ENCODE results near the gene SEPTIN3.

The SEPTIN3 gene

DNA sequence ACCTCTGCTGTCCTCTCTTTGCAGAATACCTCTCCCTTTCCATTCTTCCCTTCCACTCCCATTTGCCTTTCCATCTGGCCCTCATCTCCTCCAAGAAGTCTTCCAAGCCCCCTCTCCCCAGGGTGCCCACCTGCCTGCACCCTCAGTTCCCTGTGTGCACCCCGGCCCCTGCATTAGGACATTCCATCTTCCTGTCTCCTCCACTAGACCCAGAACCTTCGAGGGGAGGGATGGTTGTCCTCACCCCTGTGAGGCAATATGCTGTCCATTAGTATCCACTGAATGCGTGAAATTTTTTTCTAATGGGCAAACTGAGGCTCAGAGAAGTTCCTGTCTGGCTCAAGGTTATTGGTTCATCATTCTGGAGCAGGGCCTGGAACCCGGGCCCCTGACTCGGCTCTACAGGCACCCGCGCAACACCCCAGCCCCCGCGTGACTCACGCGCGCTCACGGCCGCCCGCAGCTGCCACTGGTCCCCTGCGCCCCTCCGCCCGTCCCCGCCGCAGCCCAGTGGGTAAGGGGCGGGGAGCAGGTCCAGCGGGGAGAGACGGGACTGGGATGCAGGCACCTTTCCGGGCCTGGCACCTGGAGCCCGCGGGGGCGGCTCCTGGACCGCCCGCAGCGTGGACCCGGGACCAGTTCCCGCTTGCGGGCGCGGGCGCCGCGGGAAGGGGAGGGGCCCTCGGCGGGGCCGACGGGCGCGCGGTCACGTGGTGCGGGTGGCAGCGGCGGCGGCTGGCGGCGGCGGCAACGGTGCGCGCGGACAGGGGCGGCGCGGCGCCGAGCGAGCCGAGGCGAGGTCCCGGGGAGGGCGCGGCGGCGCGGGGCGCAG lies 7.0 kb downstream of the SEPTIN3 start:
- TF ChIP-seq, protein P1, sequence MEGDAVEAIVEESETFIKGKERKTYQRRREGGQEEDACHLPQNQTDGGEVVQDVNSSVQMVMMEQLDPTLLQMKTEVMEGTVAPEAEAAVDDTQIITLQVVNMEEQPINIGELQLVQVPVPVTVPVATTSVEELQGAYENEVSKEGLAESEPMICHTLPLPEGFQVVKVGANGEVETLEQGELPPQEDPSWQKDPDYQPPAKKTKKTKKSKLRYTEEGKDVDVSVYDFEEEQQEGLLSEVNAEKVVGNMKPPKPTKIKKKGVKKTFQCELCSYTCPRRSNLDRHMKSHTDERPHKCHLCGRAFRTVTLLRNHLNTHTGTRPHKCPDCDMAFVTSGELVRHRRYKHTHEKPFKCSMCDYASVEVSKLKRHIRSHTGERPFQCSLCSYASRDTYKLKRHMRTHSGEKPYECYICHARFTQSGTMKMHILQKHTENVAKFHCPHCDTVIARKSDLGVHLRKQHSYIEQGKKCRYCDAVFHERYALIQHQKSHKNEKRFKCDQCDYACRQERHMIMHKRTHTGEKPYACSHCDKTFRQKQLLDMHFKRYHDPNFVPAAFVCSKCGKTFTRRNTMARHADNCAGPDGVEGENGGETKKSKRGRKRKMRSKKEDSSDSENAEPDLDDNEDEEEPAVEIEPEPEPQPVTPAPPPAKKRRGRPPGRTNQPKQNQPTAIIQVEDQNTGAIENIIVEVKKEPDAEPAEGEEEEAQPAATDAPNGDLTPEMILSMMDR (IDR thresholded peaks at IDR 0.05; ENCODE audit: extremely low read depth, insufficient read depth, missing control alignments), result no peak
- in situ Hi-C loops (cut with MboI; ENCODE audit: low pct_unique_long_range_greater_than_20kb, low sequenced_read_pairs, unreplicated experiment), result no loop called here
- DNase-seq (ENCODE audit: low spot score), result peak; percentile 72

DNA sequence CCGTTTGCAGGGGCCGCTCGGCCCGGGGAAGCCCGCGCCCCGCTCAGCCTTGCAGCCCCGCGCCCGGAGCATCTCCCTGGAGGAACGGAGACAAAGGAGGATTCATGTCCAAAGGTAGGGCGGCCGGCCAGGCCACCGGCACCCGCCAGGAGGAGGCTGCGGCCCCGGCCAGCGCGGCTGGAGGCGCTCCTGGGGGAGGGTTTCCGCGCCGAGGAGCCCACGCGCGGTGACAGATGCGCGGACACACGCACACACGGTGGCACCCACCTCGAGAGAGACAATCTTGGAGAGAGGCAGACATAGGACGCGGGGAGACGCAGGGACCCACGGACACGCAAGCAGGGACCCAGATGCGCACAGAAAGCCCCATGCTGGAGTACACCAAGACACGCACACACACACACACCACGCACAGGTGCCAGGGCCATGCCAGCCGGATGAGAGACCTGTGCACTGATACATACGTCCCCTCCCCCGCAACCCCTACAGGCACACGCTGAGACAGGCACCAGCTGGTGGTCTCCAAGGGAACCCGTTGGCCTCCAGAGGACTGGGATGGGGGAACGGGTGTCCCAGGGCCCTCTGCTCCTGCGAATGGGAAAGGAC lies 7.8 kb downstream of the SEPTIN3 start:
- in situ Hi-C loops (cut with MboI; ENCODE audit: low pct_unique_long_range_greater_than_20kb, low sequenced_read_pairs, unreplicated experiment), result no loop called here
- TF ChIP-seq, protein P1 (IDR thresholded peaks at IDR 0.05; ENCODE audit: extremely low read depth, insufficient read depth, missing control alignments), result no peak
- DNase-seq (ENCODE audit: low spot score), result no peak

DNA sequence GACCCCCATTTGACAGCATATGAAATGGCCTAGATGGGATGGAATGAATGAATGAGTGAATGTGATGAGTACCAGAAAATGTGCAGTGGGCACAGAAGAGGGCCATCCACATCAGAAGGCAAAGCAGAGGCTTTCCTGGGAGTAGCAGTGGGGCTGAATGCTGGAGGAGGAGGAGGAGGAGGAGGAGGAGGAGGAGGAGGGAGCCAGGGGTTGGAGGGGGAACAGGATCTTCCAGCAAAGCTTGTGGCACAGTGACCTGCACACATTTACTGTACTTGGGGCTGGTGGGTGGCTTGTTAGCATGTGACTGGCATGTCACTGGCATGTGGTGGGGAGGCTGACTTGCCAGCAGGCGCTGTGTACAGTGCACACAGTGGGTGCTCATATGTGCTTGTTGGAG lies 9.5 kb downstream of the SEPTIN3 start:
- no peak for DNase-seq (ENCODE audit: low spot score)
- TF ChIP-seq, protein P1 (IDR thresholded peaks at IDR 0.05; ENCODE audit: extremely low read depth, insufficient read depth, missing control alignments), result no peak
- in situ Hi-C loops (cut with MboI; ENCODE audit: low pct_unique_long_range_greater_than_20kb, low sequenced_read_pairs, unreplicated experiment), result no loop called here

DNA sequence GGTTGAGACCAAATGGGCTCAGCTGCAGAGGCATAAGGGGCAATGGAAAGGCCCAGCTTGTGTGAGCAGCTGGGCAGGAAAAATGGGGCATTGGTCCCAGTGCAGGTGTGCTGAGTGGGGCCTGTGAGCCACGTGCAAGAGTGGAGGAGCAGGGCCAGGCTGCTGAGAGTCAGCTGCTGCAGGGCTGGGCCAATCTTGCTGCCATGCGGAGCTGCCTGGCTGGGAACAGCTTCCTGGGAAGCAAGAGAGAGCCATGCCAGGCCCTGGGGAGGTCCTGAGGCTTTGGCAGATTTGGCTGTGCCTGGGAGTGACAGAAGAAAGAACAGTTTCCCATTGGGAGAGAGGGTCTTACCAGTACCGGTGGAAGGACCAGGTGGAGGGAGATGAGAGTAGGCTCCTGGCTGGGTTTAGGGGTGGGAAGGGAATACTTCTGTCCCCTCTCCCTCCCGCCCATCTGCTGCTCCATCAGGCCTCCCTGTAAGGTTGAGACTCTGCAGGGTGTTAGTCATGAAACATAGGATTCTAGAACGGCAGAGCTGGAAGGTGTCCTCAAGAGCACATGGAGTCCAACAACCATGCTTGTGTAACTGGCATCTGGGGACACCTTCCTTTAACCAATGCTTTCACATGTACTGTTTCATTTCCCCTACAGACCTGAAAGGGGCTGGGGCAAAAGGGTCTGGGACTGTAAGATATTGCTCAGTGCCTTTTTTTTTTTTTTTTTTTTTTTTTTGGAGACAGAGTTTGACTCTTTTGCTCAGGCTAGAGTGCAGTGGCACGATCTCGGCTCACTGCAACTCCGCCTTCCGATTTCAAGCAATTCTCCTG lies 10.4 kb downstream of the SEPTIN3 start:
- TF ChIP-seq, protein P1 (IDR thresholded peaks at IDR 0.05; ENCODE audit: extremely low read depth, insufficient read depth, missing control alignments), result no peak
- DNase-seq (ENCODE audit: low spot score), result no peak
- in situ Hi-C loops (cut with MboI; ENCODE audit: low pct_unique_long_range_greater_than_20kb, low sequenced_read_pairs, unreplicated experiment), result loop anchor here (10.0 kb wide), 1 partner anchor 95 kb away; the partner anchor contains the start of genes NAGA, PHETA2 and SMDT1

DNA sequence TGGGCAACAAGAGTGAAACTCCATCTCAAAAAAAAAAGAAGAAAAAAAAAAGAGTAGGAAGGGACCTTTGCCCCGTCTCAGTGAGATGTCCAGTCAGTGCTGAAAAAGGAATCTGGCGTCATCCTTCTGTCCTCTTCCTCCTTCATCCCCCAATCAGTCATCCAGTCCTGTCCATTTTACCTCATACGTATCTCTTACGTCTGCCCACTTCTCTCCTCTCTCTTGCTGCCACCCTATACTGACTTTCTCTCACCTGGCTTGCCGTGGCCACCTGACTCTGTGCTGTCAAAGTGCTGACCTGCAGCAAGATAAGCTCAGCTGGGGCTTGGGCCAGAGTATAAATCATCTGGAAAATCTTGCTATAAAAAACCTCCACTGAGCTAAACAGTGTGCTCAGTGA lies 13.6 kb downstream of the SEPTIN3 start:
- DNase-seq (ENCODE audit: low spot score), result no peak
- in situ Hi-C loops (cut with MboI; ENCODE audit: low pct_unique_long_range_greater_than_20kb, low sequenced_read_pairs, unreplicated experiment), result loop anchor here (10.0 kb wide), 1 partner anchor 92 kb away; the partner anchor contains the start of genes NAGA, PHETA2 and SMDT1
- TF ChIP-seq, protein P1 (IDR thresholded peaks at IDR 0.05; ENCODE audit: extremely low read depth, insufficient read depth, missing control alignments), result no peak
